DMS 273 treated with DMSO at 0.1 percent for 48 hours (cell line): ENCODE results near the gene NHSL1.

Experiments used
- DNase-seq: peaks from one replicate; lab custom pipeline; 2025; lab: John Stamatoyannopoulos, UW

NHSL1 gene

DNA sequence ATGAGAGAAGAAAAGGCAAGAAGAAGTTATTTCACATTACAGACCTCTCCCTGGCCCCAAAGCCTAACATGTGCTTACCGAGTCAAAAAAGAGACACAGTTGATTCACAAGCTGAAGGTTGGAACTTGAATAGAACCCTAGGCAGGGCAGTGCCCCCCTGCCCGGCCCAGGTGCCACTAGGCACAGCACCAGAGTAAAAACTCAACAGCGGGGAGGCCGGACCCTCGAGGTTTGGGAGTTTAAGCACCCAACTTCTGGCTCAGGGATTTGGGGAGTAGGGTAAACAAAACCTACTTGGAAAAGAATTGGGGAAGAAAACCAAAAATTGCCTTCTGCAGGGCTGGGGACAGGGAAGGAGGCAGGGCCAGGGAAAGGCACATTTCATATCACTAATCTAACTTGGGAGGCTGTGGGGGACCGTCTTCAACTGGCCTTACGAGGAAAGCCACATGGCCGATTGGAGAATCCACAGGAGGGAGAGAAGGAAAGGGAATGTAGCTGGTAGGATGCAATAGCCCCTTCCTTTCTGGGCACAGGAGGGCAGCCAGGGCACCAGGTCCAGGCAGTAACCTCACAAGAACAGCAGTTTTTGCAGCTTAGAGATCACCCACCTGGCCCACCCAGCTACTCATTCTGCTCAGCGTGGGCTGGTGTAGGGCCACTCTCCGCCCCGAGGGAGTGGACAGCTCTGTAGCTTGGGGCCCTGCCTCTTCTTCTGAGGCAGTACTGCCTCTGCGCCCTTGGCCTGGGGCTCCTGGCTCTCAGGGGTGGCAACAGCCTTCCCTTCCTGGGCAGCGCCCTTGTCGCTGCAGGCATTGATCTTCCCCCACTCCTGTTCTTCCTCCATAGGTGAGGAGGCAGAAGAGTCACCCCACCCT lies 97.1 kb downstream of the NHSL1 start:
- DNase-seq, result no peak

DNA sequence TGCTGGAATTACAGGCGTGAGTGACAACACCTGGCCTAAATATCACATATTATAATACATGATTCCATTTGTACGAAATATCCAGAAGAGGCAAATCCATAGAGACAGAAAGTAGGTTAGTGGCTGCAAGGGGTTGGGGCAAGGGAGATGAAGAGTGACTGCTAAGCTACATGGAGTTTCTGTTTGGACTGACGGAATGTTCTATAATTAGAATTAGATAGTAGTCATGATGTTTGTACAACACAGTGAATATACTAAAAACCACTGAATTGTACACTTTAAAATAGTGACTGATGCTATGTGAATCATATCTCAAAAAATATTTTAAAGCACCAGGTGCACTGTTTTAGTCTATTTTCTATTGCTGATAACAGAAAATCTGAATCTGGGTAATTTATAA lies 99.0 kb downstream of the NHSL1 start:
- no peak for DNase-seq

DNA sequence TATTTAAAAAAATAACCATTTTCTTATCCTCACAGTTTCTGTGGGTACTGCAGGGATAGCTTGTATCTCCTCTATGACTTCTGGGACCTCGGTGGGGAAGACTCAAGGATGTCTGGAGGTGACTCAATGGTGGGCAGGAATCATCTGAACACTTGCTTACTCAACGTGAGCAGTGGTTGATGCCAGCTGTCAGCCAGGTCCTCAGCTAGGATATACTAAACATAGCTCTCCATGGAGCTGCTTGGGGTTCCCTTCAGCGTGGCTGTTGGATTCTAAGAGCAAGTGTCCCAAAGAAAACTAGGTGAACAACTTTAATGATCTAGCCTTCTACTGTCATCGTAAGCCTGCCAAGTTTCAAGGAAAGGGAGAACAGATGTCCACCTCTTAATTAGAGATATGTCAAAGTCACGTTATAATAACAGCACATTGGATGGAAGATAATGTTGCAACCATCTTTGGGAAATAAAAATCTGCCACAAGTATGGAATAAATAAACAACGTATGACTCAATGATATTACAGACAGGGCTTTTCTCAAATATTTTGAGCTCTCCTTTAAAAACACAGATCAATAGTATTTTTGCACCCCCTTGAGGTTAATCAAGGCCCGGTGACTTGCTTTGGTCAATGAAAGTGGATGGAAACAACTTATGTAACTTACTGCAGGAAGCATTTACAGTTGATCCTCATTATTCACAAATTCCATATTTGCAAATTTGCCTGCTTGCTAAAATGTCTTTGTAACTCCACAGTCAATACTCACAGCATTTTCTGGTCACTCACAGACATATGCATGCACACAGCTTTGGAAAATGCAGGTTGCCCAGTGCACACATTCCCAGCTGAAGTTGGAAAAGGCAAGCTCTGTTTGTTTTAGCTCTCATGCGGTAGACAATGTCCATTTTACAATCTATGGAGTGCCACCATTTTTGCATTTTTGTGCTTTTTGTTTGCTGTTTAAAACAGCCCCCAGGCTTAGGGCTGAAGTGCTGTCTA lies 101.9 kb downstream of the NHSL1 start:
- DNase-seq, result no peak

DNA sequence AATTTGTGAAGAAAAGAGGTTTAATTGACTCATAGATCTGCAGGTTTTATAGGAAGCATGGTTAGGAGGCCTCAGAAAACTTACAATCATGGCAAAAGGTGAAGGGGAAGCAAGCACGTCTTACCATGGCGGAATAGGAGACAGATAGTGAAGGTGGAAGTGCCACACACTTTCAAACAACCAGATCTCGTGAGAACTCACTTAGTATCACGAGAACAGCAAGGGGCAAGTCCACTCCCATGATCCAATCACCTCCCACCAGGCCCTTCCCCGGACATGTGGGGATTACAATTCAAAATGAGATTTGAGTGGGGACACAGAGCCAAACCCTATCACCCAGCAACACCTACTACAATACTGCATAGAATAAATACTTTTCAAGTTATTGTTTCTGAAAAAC lies 102.6 kb downstream of the NHSL1 start:
- DNase-seq, result no peak

DNA sequence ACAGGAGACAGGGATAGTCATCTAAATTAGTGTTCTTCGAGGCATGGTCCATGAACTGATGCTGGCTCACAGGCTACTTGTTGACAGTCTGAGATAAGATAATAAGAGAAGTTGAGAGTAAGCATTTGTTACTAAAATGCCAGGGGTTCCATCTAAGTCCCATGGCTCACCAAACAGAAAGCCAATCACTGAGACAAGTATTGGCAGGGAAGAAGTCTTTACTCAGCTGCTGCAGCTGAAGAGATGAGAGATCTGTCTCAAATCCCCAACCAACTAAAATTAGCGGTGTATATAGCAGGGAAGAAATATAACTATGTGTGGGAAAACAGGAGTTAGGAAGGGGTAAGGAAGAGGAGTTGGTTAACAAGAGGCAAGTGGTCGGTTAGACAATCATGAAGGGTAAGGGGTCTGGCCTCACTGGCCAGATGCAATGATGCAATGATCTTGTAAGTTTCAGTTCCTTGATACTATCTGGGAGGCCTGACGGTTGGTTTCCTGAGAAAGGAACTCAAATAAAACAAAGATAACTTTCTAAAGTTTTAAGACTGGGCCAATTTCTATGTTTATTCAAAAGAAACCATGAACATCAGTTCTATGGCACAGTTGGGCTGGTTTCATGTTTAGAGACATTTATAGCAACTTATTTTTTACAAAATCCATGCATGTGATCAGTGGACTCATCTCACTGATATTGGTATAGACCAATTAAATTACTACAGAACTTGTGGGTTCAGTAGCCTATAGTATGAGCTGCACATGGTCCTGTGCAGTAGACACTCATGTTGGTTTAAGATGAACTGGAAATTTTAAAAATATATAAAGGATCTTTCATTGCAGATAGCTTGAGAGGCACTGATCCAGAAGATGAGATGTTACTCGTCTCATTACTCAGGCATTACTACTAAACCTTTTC lies 105.2 kb downstream of the NHSL1 start:
- no peak for DNase-seq

DNA sequence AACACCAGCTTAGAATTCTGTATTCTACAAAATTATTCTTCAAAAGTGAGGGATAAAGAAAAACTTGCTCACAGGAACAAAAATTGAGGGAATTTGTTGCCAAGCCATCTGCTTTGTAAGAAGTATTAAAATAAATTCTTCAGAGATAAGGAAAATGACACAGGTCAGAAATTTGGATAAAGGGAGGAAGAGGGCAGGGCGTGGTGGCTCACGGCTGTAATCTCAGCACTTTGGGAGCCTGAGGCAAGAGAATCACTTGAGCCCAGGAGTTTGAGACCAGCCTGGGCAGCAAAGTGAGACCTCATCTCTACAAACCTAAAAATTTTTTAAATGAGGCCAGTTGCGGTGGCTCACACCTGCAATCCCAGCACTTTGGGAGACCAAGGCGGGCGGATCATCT lies 109.7 kb downstream of the NHSL1 start:
- DNase-seq, result no peak

DNA sequence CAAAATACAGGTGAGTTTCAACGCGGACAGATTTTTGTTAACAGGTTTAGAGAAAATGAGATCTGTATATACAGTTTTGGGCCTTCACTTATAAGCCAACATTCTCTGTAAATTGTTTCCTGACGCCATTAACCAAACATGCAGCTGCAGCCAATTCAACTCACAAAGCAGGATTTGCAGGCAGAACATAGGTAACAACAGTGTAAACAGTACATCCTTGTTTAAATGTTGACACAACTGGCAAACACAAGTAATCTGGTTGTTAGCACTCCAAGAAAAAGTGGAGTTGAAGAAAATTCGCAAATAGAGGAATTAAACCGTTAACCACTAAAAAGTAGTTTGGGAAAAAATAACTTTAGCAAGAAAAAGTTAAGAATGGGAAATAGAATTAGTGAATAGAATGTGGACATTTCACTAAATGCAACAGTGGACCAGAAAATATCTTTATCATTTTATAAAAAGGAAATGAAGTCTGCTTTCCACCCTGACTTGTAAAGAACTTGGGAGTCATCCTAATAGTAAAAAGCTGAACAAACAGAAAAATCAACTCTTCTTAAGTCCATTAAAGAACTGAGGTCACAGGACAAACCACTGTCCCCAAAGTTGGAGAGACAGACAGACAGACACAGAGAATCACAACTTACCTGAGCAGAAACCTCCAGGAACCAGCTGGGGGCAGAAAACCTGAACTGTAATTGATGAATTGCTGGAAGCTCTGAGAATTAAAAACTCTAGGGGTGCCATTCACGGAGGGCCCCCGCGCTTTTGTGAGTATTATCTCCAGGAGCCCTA lies 111.5 kb downstream of the NHSL1 start:
- DNase-seq, result no peak

DNA sequence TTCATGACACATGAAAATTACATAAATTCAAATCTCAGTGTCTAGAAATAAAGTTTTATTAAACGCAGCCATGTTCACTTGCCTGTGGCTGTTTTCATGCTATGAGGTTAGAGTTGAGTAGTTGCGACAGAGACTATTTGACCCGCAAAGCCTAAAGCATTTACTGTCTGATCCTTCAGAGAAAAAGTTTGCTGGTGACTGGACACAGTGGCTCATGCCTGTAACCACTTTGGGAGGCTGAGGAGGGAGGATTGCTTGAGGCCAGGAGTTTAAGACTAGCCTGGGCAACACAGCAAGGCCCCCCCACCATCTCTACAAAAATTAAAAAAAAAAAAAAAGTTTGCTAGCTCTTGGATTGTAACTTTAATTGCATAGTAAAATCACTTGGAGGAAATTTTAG lies 112.4 kb downstream of the NHSL1 start:
- DNase-seq, result no peak

DNA sequence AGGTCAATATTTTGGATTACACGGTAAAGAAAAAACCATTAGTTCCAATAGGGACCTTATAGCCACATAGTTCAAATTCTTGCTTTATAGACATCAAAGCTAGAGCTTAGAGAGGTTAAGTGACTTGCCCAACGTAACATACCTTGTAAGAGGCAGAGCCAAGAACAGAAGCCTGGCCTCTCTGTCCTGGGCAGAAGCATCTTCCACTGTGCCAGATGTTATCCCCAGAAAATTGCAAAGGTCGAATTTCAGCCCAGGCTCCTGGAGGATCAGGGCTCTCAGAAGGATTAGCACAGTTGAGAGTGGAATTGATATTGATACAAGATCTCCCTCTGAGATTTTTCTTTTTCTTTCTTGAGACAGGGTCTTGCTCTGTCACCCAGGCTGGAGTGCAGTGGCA lies 115.5 kb downstream of the NHSL1 start:
- DNase-seq, result no peak

DNA sequence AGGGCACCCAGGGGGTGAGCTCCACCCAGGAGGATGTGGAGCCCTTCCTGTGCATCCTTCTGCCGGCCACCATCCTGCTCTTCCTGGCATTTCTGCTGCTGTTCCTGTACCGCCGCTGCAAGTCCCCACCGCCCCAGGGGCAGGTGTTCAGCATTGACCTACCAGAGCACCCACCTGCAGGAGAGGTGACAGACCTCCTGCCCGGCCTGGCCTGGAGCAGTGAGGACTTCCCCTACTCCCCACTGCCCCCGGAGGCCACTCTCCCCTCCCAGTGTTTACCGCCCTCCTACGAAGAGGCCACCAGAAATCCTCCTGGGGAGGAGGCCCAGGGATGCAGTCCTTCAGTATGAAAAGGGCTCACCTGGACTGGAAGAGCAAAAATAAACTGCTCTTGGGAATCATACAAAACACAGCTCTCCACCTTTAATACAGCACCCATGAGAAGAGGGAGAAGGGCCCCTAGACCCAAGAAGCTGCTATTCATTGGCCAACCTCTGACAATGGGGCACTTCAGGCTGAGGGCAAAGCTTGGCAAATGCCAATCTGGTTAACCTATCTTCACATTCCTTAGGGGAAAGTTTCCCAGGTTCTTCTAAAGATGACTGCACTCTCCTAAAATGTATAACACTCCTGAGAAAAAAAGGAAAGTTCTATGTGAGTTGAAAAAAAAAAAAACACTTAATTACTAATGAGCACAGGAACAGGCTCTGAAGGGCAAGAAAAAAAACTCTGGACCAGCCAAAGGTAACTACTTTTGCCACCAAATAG lies 116.6 kb downstream of the NHSL1 start:
- no peak for DNase-seq

DNA sequence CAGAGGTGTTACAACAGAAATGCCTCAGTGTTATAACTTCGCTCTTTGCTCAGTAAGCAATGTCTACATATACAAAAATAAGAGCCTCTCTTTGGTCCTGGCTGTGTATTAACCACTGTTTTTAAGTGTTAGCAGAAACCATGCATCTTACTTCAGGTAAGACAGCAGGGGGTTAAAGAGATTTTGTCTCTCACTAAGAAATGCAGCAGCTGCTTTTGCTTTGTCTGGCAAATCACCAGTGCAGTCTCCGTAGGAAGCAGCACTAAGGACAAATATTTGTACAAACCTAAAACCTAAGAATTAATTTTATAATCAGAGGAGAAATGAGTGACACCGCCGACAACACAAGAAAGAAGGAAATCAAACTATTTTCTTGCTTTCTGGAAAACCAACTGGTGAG lies 120.8 kb downstream of the NHSL1 start:
- DNase-seq, result no peak

DNA sequence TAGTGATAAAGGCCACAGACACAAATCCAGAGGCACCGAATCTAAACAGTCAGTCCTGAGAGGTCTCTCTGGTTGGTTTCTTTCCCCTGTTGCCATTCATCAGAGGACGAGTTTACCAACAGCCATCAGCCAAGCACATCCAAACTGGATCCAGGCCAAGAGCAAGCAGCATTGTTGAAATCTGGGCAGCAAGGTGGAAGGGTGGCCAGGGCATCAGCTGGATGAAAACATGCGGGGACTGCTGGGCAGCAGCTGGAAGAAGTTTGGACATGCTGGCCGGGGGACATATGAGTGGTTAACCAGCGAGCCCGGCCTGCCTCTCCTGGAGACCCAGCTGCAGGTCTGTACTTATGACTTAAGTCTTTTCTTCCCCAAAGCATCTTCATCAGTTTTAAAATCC lies 121.5 kb downstream of the NHSL1 start, which contains the start of gene SMIM28:
Gene SMIM28, plus strand, starts transcription at position 62 of the 400 bp plus-strand sequence. Its CDS starts 168 bp downstream, at position 230.
- DNase-seq, result no peak

DNA sequence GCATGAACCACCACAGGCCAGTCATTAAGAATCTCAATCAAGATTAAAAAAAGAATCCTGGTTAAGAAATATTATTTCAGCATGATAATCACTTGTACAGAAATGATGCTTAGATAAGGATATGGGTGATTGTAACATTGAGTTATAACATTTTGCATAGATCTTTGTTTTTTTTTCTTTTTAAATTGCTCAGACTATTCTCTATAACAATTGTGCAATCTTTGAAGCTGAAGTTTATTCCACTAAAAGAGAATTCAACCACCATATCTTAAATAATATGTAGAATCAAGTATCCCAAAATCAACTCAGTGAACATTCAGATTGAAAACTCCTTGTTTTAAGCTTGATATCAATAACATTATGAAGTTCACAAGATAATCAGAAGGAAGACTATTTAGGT lies 122.3 kb downstream of the NHSL1 start:
- DNase-seq, result no peak

DNA sequence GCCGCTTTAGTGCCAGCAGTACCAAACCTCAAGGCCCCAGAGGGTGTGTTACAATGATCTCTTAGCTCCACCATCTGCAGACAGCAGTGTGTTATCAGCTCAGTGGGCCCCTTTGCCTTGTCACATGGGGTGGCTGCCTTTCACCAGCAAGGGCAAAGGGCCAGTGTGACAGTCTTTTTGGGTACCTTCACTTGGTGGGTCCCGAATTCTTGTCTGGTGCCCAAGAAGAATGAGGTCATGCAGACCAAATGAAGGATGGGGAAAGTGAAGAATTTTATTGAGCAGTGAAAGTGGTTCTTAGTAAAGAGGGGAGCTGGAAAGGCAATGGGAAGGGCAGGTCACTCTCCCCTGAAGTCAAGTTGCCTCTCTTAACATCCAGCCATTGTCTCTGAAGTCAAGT lies 124.5 kb downstream of the NHSL1 start:
- no peak for DNase-seq

DNA sequence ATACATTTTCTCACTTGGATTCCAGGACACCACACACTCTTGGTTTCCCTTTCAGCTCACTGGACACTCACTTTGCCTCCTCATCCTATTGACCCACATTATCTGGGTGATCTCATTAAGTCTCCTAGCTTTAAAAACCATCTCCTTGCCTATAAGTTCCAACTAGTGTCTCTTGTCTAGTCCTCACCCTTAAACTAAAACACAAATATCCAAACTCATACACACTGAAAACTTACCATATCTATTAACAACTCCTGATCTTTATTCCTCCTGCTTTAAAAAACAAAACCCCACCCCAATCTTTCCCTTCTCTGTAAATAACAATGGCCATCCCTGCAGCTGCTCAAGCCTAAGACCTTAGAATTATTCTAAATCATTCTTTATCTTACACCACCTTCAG lies 125.1 kb downstream of the NHSL1 start:
- DNase-seq, result no peak

DNA sequence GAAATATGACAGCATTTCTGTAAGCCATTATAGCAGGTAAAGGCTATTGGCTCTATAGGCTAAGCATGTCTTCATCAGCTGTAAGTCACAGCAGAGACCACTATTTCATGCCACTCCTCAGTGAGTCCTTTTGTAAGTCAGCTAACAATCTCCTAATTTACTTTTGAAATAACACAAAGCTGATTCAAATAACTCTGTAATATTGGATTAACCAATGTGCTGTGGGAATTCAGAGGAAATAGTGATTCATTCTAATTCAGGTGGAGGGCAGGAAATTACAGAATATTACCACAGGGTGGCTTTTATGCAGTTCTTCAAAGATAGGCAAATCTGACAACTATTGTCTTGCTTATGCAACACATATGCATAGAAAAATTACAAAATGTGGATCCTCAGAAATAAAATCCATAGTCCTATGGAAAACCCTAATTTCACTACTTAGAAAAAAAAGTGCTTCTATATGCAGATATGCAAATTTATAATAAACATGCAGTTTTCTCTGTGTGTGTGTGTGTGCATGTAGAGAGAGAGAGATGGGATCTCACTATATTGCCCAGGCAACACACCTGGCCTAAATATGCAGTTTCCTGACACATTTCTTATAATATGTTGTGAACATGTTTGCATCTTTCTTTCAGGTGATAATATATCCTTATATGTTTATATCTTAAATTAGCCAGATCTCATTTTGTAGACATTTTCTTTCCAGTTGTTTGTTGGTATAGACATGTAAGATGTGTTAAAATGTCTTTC lies 126.4 kb downstream of the NHSL1 start:
- no peak for DNase-seq
